Measurements from ENCODE around the gene RTN3.
"Not testable (repeated sequence)": the region's sequence is repeated elsewhere in the genome, so short reads cannot be mapped to it uniquely, and the experiment has no call there.

Gene RTN3

DNA sequence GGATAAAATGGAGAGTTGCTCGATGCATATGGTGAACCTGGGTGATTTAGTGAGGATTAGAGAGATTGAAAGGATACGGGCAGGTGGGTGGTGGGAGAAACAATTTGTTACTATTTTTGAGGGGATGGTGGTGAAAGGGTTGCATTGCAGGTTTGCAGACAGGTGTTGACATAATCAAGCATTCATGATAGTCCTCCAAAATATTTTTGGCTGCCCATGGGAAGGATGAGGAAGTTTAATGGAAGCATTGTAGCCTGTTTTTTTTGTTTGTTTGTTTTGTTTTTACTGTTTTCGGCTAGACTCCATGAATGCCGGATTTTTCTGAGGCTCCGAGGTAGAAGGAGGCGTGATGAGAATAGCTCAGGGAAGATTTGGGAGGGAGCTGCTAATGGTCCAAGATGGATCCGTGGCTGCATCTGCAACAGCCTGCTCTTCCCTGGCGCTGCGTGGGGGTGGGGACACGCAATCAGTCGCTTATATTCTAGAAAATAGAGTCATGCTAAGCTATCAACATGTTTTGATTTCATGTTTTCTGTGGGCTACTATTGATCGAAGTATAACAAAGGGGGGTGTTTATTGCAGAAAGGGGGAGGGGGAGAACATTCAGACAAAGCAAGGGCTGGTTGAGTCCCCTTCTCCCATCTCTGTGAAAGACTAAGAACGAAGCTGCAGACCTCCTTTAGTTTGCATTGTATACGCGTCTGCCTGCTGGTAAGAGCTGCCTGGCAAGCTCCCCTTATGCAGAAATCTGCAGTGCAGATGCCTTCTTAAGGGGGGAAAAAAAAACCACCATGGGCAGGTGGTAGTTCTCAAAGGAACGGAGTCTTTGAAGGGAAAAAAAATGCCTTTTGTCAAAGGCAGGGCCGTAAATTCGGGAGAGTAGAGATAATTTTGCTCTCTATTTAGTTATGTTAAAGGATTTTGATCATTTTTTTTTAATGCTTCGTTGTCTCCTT lies 1.0 kb downstream of the RTN3 start:
- DNase-seq (ENCODE audit: low read depth) = no peak

DNA sequence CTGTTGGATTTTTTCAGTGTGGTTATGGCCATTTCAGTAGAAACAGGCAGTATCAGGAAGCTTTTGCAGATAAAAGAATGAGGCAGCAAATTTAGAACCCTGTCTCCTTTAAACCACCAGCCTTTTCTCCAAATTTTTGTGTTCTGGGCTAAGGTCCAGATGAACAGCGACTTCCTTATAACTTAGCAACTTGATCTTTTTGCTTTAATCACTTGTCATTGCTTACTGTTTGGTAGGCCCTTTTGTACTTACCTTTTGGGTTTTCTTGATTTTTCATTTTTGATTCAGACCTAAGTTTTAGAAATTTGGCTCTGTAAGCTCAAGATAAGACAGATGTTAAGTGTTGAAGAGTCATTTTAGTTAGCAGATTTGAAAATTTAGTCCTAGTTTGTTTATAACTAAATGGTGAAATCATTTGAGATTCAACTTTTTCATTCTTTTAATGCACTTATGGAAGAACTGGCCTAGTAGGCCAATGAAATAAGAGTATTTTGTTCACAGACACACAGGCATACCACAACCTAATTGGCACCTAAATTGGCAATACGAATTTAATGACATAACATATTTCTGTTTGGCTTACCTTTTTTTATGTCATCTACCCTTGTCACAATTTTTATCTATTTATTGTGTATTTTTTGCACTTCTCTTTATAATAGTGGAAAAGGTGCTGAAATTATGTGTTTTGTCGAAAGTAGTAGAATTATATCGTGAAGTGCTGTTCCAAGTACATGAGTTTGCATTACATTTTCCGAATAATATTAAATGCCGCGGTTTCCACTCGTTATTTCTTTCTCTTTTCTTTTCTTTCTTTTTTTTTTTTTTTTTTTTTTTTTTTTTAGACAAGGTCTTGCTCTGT lies 2.1 kb downstream of the RTN3 start:
- no peak for DNase-seq (ENCODE audit: low read depth)

DNA sequence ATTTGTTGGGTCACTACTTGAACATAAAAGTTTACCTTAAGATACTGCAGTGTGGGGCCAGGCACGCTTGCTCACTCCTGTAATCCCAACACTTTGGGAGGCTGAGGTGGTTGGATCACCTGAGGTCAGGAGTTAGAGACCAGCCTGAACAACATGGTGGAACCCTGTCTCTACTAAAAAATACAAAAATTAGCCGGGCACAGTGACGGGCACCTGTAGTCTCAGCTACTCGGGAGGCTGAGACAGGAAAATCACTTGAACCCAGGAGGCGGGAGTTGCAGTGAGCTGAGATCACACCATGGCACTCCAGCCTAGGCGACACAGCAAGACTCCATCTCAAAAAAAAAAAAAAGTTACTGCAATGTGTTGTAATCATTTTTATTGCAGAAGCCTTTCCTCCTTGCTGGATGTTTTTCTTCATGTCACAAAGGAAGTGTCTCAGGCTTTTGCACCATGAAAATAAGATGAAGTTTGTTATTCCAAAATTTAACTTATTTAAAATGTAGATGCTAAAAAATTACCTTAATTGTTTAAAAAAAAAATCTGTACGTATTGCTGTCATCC lies 3.9 kb downstream of the RTN3 start:
- not testable (repeated sequence) for DNase-seq (ENCODE audit: low read depth)

DNA sequence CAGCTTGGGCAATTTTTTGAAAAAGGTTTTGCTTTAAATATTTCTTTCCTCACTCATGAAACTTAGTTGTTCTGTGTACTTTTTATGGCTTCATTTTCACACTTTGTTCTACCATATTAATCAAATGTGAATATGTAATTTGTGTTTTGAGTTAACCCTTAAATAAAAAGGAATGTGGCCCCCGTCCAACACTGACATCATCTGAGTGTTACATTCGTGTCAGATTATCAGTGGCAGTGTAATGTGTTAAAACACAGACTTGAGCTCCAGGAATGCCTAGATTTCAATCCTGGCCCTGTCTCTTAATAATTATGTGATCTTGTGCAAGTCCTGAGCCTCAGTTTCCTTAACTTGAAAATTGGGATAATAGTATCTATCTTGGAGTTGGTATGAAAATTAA lies 5.6 kb downstream of the RTN3 start:
- DNase-seq (ENCODE audit: low read depth) = no peak

DNA sequence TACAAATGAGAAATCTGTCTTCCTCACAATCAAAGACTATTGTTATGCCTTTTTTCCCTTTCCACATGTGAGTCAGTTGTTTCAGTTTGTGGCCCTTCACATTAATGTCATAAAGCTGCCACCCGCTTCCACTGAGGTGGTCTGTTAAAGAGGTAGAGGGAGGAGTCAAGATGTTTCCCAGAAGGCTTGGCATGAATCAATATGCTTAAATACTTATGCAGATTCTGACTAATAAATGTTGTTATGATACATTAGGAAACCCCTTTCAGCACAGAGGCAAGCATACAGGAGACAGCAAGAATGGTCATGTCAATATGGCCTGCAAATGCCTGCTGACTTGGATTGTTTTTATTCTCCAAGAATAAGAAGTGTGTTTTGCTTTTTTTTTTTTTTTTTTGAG lies 6.5 kb downstream of the RTN3 start:
- DNase-seq (ENCODE audit: low read depth) = no peak

DNA sequence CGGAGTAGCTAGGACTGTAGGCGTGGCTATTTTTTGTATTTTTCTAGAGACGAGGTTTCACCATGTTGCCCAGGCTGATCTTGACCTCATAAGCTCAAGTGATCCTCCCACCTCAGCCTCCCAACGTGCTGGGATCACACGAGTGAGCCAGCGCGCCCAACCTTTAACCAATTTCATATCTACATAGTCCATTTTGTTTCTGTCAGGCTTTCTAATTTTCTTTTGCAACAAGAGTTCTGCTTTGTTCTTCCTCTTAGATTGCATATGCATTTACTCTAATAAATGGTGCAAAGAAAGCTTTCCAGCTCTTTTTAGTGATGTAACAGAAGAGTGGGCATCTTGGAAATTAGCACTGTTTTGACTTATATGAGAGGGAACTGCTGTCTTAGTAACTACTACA lies 13.3 kb downstream of the RTN3 start:
- DNase-seq (ENCODE audit: low read depth) = no peak

DNA sequence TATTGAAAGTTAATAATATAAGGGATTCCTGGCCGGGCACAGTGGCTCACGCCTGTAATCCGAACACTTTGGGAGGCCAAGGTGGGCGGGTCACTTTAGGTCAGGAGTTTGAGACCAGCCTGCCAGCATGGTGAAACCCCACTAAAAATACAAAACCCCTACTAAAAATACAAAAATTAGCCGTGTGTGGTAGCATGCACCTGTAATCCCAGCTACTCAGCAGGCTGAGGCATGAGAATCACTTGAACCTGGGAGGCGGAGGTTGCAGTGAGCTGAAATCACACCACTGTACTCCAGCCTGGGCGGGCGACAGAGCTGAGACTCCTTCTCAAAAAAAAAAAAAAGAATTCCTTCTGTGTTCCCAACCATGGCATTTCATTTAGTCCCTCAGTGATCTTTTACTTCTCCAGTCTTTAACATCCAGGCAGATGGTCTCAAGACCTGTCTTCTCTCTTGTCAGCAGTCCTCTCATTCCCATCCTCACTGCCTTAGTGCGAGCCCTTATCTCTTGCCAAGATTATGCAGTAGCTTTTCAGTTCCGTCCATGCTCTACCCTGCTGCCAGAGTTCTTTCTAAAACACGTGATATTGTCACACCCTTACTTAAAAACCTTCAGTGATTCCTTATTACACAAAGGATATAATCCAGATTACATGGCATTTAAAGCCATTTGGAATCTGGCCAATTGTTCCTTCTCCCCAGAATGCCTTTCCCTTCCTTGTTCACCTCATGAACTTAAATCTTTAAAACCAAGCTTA lies 17.9 kb downstream of the RTN3 start:
- no peak for DNase-seq (ENCODE audit: low read depth)

DNA sequence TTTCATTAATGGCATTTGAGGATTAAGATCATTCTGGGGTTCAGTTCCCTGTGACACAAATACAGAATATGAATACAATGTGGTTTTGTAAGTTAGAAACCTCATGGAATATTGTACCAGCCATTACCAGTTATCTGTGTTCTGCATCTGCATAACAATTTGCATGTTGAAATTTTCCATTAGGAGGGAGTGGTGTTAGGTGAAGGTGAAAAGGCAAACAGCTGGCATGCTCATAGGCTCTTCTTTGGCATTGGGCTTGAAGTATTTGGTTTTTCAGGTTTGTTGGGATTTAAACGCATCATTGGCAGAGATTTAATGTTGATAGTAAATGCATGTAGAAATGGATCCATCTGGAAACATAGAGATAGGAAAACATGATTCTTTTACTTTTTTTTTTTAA lies 18.6 kb downstream of the RTN3 start:
- no peak for DNase-seq (ENCODE audit: low read depth)

DNA sequence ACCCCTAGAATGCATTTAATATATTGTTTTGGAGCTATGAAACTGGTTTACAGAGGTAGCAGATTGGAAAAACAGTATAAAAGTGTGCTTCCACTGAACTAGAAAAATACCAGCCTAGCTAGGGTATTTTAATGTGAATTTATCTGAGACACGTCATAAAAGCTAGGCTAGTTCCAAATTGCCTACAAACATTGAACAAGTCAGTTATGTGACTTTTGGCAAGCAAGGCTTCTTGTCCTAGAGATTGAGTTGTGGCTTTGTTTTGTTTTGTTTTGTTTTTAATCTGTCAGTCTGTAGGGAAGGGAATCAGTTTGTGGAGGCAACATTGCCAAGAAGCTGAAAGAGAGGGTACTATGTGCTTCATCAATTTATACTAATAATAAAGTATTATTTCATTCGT lies 24.2 kb downstream of the RTN3 start:
- DNase-seq (ENCODE audit: low read depth) = no peak

DNA sequence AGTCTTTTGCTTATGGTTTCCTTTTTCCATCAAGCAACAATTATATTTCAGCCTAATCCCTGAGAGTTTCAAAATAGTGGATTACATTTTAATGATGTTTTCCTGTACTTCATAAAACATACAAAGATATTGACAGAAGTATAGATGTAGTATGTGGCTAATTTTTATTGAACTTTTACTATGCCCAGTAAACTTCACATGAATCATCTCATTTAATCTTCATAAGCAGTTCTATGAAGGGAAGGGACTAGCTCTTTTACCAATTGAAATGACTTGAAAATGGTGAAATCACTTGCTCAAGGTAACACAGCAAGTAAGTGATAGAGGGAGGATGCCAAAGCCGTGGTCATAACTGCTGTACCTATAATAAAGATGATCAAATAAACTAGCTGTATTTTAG lies 27.5 kb downstream of the RTN3 start:
- no peak for DNase-seq (ENCODE audit: low read depth)

DNA sequence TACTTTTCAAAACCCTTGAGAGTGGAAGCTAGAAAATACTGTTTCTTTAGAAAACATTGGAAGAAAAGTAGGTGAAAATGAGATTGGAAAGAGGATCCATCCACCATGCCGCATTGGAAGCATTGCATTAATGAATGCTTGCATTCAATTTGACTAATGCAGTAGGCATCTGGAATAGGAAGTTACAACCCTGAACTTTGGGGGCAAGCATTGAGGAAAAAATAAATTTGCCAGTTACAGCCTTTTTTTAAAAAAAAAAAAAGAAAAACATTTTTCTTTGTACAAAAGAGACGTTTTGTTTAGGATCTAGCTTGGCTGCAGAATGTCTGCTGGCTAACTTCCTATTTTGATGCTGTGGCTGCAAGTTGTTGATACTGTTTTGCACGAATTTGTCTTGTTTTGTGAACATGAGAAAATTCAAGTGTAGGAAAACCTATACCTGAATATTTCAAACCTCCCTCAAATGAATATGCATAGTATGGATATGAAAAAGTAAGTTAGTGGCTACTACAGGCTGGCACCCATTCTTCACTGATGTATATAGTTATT lies 28.1 kb downstream of the RTN3 start:
- no peak for DNase-seq (ENCODE audit: low read depth)

DNA sequence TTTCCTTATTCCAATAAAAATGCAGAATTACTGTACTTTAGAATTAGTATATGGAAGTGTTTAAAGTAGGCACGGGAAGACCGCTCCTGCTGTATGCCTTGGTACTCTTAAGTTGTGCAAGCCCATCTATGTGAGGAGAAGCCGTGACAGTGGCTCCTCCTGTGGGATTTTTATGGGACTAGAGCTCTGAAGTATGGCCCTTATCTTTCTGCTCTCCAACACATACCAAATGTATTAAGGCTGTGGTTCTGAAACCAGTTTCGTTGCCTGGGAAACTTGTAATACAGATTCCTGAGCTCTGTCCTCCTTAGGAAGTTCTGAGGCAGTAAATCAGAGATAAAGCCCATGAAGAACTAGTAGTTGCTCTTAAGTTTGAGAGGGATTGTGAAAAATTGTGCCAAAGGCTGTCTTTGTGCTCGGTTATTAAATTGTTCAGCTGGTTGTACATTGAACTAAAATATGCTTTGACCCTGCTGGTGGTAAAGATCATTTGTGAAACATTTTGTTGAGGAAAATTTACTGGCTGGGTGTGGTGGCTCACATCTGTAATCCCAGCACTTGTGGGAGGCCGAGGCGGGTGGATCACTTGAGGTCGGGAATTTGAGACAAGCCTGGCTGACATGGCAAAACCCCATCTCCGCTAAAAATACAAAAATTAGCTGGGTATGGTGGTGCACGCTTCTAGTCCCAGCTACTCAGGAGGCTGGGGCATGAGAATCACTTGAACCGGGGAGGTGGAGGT lies 29.3 kb downstream of the RTN3 start:
- DNase-seq (ENCODE audit: low read depth) = peak; percentile 91

DNA sequence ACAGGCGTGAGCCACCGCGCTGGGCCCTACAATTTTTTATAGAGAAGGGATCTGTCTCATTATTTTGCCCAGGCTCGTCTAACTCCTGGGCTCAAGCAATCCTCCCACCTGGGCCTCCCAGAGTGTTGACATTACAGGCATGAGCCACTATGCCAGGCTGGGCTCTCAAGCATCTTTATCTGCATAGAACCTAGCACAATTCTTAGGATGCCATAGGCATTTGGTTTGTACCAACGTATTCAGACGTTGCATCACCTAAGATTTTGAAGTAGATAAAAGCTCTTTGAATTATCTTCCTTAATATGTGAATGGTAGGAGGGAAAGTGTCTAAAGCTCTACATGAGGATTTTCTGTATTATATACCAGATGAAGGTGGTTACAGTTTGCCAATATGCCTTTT lies 30.5 kb downstream of the RTN3 start:
- DNase-seq (ENCODE audit: low read depth) = no peak

DNA sequence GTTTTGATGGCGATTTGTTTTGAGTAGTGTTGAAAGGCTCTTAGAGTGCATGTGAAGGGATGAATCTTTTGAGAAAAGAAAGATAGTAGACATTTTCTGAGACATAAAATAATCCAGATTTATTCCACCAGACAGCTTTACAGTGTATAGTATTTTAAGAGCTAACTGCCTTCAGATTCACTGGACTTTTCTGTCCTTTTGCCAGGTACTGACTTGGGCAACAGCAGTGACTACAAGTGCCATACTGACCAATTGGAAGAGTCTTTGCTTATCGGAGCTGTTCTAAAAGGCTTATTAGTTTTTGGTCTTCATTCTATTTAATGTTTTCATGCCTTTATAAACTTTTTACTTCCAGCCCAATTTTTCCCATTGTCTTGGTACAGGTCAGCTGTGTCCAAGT lies 32.5 kb downstream of the RTN3 start:
- no peak for DNase-seq (ENCODE audit: low read depth)

DNA sequence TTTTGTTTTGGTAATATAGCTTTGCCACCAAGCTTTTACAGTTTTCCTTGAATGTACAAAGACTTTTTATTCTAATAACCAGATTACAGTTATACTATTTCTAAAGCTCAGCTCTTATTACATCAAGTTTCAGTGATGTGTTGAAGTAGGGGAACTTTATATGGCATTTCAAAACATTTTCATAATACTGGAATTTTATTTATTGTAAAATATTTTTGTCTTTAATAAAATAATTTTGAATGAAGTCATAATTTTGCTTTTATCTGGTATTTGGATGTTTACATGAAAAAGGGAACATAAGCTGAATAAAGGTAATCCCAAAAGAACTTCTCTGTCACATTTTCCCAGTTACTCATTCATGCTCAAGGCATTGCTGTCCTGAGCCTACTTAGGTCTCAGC lies 34.7 kb downstream of the RTN3 start:
- DNase-seq (ENCODE audit: low read depth) = no peak

DNA sequence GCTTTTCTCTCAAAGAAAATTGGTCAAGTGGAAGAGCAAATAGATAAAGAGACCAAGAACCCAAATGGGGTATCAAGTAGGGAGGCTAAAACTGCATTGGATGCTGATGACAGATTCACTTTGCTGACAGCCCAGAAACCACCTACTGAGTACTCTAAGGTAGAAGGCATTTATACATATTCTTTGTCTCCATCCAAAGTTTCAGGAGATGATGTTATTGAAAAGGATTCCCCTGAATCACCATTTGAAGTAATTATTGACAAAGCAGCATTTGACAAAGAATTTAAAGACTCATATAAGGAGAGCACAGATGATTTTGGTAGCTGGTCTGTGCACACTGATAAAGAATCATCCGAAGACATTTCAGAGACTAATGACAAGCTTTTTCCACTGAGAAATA lies 37.7 kb downstream of the RTN3 start:
- no peak for DNase-seq (ENCODE audit: low read depth)

DNA sequence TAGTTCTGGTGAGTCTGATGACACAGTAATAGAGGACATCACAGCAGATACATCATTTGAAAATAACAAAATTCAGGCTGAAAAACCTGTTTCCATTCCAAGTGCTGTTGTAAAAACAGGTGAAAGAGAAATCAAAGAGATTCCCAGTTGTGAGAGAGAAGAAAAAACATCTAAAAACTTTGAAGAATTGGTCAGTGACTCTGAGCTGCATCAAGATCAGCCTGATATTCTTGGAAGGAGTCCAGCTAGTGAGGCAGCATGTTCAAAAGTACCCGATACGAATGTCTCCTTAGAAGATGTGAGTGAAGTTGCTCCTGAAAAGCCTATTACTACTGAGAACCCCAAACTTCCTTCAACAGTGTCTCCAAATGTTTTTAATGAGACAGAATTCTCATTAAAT lies 38.7 kb downstream of the RTN3 start:
- DNase-seq (ENCODE audit: low read depth) = no peak

DNA sequence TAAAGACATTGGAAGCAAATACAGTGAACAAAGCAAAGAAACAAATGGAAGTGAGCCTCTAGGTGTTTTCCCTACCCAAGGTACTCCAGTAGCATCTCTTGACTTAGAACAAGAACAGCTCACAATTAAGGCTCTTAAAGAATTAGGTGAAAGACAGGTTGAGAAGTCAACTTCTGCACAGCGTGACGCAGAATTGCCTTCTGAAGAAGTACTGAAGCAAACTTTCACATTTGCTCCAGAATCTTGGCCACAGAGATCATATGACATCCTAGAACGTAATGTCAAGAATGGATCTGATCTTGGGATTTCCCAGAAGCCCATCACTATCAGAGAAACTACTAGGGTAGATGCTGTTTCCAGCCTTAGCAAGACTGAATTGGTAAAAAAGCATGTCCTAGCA lies 39.3 kb downstream of the RTN3 start:
- DNase-seq (ENCODE audit: low read depth) = no peak

DNA sequence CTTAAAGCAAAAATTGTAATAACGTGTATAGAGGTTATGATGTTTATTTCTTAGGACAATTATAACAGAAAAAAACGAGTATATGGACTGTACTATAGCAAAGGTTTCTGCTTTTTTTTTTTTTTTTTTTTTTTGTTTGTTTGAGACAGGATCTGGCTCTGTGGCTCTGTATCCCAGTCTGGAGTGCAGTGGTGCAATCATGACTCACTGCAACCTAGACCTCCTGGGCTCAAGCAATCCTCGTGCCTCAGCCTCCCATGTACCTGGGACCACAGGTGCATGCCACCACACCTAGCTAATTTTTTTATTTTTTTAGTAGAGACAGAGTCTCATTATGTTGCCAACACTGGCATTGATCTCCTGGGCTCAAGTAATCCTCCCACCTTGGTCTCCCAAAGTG lies 48.0 kb downstream of the RTN3 start:
- DNase-seq (ENCODE audit: low read depth) = no peak

DNA sequence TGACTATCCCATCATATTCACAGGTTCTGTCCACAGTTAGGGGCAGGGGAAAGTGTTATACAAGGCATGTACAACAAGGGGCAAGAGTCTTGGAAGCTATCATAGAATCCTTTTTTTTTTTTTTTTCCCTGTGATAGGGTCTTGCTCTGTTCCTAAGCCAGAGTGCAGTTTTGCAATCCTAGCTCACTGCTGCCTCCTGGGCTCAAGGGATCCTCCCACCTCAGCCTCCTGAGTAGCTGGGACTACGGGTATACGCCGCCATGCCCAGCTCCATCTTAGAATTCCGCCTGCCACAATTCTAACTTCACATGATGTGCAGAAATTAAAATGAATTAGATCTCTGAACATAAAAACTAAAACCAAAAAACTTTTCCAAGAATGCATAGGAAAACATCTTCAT lies 55.6 kb downstream of the RTN3 start:
- DNase-seq (ENCODE audit: low read depth) = no peak

DNA sequence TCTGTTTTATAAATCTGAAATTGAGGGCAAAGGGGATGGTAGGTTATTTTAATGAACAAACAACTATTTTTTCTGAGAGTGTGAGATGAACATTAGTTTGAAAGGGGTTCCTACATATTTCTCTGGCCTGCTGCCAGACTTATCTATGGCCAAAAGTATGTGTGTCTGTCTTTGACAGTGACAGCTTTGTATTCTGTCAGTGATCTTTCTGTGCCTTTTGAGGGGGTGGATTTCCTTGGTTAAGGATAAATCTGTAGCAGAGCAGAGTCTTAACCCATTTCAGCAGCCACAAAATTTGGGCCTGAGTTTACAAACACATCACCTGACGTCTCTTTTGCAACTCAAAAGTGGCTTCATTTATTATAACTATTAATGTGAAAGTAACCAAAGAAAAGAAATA lies 56.4 kb downstream of the RTN3 start:
- no peak for DNase-seq (ENCODE audit: low read depth)

Measured in GM04503 (cell line).